ENCODE results near the gene TMEM242.

The TMEM242 gene

DNA sequence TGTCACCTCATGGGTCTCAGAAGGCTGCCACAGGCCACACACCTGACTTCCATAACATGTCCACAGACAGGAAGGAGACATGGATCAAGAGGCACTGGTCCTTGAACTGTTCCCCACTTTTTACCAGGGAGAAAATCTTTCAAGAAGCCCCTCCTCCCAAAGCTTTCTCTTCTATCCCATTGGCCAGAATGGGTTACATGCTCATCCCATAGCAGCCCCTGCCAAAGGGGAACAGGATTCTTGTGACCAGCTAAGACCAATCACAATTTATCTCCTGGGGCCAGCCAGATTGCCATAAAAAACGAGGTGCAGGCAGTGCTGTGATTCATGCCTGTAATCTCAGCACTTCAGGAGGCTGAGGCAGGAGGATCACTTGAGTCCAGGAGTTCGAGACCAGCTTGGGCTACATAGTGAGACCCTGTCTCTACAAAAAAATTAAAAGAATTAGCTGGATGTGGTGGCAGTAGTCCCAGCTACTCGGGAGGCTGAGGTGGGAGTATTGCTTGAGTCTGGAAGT, 59.4 kb downstream of the TMEM242 start:
- DNase-seq (ENCODE audit: low read depth) = no peak
- TF ChIP-seq, protein P1, sequence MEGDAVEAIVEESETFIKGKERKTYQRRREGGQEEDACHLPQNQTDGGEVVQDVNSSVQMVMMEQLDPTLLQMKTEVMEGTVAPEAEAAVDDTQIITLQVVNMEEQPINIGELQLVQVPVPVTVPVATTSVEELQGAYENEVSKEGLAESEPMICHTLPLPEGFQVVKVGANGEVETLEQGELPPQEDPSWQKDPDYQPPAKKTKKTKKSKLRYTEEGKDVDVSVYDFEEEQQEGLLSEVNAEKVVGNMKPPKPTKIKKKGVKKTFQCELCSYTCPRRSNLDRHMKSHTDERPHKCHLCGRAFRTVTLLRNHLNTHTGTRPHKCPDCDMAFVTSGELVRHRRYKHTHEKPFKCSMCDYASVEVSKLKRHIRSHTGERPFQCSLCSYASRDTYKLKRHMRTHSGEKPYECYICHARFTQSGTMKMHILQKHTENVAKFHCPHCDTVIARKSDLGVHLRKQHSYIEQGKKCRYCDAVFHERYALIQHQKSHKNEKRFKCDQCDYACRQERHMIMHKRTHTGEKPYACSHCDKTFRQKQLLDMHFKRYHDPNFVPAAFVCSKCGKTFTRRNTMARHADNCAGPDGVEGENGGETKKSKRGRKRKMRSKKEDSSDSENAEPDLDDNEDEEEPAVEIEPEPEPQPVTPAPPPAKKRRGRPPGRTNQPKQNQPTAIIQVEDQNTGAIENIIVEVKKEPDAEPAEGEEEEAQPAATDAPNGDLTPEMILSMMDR (conservative IDR thresholded peaks at IDR 0.05; ENCODE audit: low read depth, low read length) = no peak
- H3K4me3 ChIP-seq (ENCODE audit: low read depth, low read length) = no peak overlapping the region

DNA sequence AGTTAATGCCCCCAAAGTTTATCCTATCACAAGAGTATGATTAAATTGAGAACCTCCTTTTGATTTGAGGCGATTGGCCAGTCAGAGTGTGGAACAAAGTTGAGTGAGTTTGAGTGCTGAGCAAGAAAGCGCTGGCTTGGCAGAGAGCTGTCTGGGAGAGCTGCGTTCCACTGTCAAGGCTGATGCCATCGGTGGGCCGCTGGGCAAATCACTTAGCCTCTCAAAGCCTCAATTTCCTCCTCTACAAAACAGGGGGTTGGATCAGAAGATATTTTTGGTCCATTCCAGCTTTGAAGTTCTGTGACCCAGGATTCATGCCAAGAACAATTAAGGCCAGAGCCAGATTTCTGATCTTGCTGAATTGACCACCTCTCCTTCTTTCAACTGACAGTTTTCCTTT, 60.2 kb downstream of the TMEM242 start:
- no peak for DNase-seq (ENCODE audit: low read depth)
- TF ChIP-seq, protein P1 (conservative IDR thresholded peaks at IDR 0.05; ENCODE audit: low read depth, low read length) = no peak
- no peak overlapping the region for H3K4me3 ChIP-seq (ENCODE audit: low read depth, low read length)

DNA sequence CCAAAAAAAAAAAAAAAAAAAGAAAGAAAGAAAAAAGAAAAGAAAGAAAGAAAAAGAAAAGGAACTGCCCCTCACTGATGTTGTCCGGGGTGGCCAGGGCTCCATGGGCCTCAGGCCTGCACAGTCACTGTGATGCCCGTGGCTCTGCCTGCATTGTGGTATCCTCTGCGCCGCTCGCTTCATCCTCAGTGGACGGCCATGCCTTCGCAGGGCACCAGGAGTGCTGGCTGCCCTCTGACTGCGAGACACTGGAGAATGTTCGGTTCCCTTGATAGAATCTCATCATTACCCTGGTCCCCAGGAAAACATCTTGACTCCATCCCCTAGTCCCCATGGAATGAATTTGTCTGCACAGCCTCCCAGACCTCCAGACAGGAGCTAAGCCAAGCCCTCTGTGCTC, 61.7 kb downstream of the TMEM242 start:
- no peak for DNase-seq (ENCODE audit: low read depth)
- no peak overlapping the region for H3K4me3 ChIP-seq (ENCODE audit: low read depth, low read length)
- TF ChIP-seq, protein P1 (conservative IDR thresholded peaks at IDR 0.05; ENCODE audit: low read depth, low read length) = no peak

DNA sequence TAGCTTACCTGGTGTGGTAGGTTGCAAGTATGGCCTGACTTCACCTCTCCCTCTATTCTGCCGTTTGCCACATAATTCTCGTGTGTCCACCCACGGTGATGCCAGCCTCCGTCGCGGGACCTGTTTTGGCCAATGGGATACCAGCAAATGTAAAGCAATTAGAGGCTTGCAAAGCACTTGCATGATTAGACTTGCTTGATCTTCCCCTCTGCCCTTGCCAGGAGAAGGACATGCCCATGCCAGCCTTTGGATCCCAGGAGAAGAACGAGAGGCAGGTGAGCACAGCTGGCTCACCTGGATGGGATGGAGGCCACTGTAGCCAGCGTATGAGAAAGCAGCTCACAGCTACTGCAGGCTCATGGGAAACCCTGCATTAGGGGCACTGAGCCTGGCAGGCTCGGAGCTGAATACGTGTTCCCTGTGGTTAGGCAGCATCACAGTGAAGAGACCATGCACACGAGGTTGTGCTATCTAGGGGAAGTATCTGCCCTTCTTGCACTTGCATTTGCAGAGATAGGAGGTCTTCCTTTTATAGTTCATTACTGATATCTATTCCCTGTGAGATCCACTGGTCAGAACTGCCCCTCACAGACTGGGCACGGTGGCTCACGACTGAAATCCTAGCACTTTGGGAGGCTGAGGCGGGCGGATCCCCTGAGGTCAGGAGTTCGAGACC, 62.4 kb downstream of the TMEM242 start:
- no peak overlapping the region for H3K4me3 ChIP-seq (ENCODE audit: low read depth, low read length)
- TF ChIP-seq, protein P1 (conservative IDR thresholded peaks at IDR 0.05; ENCODE audit: low read depth, low read length) = no peak
- DNase-seq (ENCODE audit: low read depth) = no peak

DNA sequence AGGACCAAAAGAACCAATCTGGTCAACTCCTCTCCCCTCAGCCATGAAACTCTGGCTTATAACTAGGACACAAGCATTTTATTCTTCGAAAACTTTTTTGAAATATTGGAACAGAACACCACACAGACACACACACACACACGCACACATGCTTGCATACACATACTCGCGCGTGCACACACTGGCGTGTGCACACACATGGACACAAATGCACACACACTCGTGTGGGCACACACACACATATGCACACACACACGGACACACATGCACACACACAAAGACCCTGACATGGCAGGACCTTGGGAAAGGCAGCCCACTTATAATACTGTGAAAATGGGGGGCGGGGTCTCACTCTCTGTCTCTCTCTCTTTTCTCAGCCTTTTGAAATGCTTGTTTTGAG, 63.9 kb downstream of the TMEM242 start:
- TF ChIP-seq, protein P1 (conservative IDR thresholded peaks at IDR 0.05; ENCODE audit: low read depth, low read length) = no peak

DNA sequence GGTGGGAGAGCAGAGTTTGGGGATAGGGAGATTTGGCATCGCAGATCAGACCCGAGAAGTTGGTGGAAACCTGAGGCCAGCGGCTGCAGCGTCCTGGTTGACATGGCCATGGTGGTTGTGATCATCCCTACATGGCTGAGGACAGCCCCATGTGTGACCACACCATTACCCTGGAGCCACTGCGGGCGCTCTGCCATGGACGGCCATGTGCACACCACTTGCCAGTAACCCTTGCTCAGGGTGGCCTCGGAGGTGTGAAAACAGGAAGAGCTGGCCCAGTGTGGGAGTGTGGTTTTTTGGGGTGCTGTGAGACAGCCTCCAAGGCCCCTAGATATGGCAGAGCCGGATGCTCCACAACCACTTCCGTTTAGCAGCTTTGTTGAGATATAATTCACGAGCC, 64.4 kb downstream of the TMEM242 start:
- H3K4me3 ChIP-seq (ENCODE audit: low read depth, low read length) = no peak overlapping the region
- TF ChIP-seq, protein P1 (conservative IDR thresholded peaks at IDR 0.05; ENCODE audit: low read depth, low read length) = no peak
- DNase-seq (ENCODE audit: low read depth) = no peak

More for the DNA sequence above, 63.9 kb downstream of the TMEM242 start:
- DNase-seq (ENCODE audit: low read depth) = no peak
- H3K4me3 ChIP-seq (ENCODE audit: low read depth, low read length) = no peak overlapping the region

DNA sequence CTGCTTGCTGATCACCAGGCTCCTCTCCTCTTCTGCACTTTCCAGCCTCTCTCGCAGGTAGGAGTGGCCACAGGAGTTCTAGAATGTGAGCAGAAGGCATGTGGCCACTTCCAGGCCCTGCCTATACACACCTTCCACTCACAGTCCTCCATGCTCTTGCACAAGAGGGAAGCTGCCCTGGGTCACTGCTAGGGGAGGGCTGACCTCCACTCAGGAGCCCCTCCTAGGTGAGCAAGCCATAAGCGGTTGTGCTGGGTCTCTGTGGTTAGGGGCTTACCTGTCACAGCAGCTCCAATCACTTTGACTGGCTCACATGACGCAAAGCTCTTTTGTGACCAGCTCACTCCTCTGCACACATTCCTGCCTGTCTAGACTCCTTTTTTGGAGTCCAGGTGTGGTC, 68.2 kb downstream of the TMEM242 start:
- TF ChIP-seq, protein P1 (conservative IDR thresholded peaks at IDR 0.05; ENCODE audit: low read depth, low read length) = no peak
- no peak overlapping the region for H3K4me3 ChIP-seq (ENCODE audit: low read depth, low read length)
- DNase-seq (ENCODE audit: low read depth) = no peak

Data from choroid plexus epithelial cell (primary cell).